IMR-90 (cell line): ENCODE measurements around the gene SMARCA2. TPM values are rescaled to one million over a fixed set of nuclear protein-coding genes. Genes with fewer than 3 reads are reported as not detected.

ENCODE experiments used
- ATAC-seq: fragments of 200-7000 bp; cut with Tn5 transposase; 2 replicates; pipeline ENCODE4 v1.9.1; 2020; ENCODE audit warnings: low read depth, mild to moderate bottlenecking, moderate library complexity
- BruUV-seq: library from RNA; stranded (reverse); fragments of 400-500 nt; replicated peaks from 2 replicates; lab custom pipeline; 2021; lab: Mats Ljungman, UMichigan
- CTCF ChIA-PET: fragments of 300-600 bp; formaldehyde crosslinking; extraction: SDS; loops from one replicate; lab custom pipeline; 2021; ENCODE audit warnings: antibody characterized with exemption; lab: Yijun Ruan, JAX
- POLR2A ChIA-PET: fragments of 300-600 bp; sonication (Branson Sonifier 250); formaldehyde crosslinking; loops from one replicate; lab custom pipeline; 2022; ENCODE audit warnings: antibody characterized with exemption; ENCODE audit not compliant: unreplicated experiment; lab: Charles Lee
- DNase-seq: peaks from one replicate; pipeline ENCODE4 v3.0.0; 2013
- H2AFZ ChIP-seq: replicated peaks from 2 replicates; pipeline ENCODE3; 2013; ENCODE audit warnings: low read length, mild to moderate bottlenecking; ENCODE audit not compliant: poor library complexity
- H2AK5ac ChIP-seq: 2 replicates; pipeline ENCODE4 v1.6.1; 2013; ENCODE audit warnings: low read depth, low read length, inconsistent platforms
- H2AK9ac ChIP-seq: replicated peaks from 2 replicates; pipeline ENCODE3; 2013; ENCODE audit warnings: mild to moderate bottlenecking, low read depth, low read length, moderate library complexity; ENCODE audit not compliant: poor library complexity
- H2BK120ac ChIP-seq: 2 replicates; pipeline ENCODE4 v1.6.1; 2013; ENCODE audit warnings: low read depth, low read length, inconsistent platforms
- H2BK15ac ChIP-seq: 3 replicates; pipeline ENCODE4 v1.6.1; 2013; ENCODE audit warnings: low read depth, low read length, inconsistent platforms
- H2BK20ac ChIP-seq: 2 replicates; pipeline ENCODE4 v1.6.1; 2013; ENCODE audit warnings: low read depth, mild to moderate bottlenecking, inconsistent platforms, low read length, moderate library complexity
- H2BK5ac ChIP-seq: 2 replicates; pipeline ENCODE4 v1.6.1; 2013; ENCODE audit warnings: mild to moderate bottlenecking, low read depth, low read length, inconsistent platforms; ENCODE audit not compliant: poor library complexity, severe bottlenecking
- H3K14ac ChIP-seq: replicated peaks from 2 replicates; pipeline ENCODE4 v1.6.1; 2013; ENCODE audit warnings: low read depth, low read length, inconsistent platforms
- H3K18ac ChIP-seq: 2 replicates; pipeline ENCODE4 v1.6.1; 2013; ENCODE audit warnings: low read depth, low read length, control low read depth
- H3K23ac ChIP-seq: 2 replicates; pipeline ENCODE4 v1.6.1; 2013; ENCODE audit warnings: low read depth, low read length, inconsistent platforms
- H3K27ac ChIP-seq: 2 replicates; pipeline ENCODE4 v1.5.1; 2013; ENCODE audit warnings: mild to moderate bottlenecking, control low read depth, low read length; ENCODE audit not compliant: insufficient read depth
- H3K27me3 ChIP-seq: 2 replicates; pipeline ENCODE4 v1.6.1; 2013; ENCODE audit warnings: low read length; ENCODE audit not compliant: control insufficient read depth, insufficient read depth
- H3K36me3 ChIP-seq: 2 replicates; pipeline ENCODE4 v1.6.1; 2013; ENCODE audit warnings: low read length, mixed read lengths; ENCODE audit not compliant: control insufficient read depth, insufficient read depth
- H3K4ac ChIP-seq: 2 replicates; pipeline ENCODE4 v1.6.1; 2013; ENCODE audit warnings: low read depth, low read length, inconsistent platforms
- H3K4me1 ChIP-seq: 2 replicates; pipeline ENCODE4 v1.6.1; 2013; ENCODE audit warnings: low read length, mixed read lengths; ENCODE audit not compliant: control insufficient read depth, insufficient read depth
- H3K4me2 ChIP-seq: 2 replicates; pipeline ENCODE4 v1.6.1; 2013; ENCODE audit warnings: low read depth, mild to moderate bottlenecking, control low read depth, low read length, moderate library complexity
- H3K4me3 ChIP-seq: 2 replicates; pipeline ENCODE4 v1.5.1; 2013; ENCODE audit warnings: low read depth, mild to moderate bottlenecking, control low read depth, low read length, moderate library complexity; ENCODE audit not compliant: insufficient read depth
- H3K56ac ChIP-seq: 2 replicates; pipeline ENCODE4 v1.6.1; 2013; ENCODE audit warnings: low read length, inconsistent platforms; ENCODE audit not compliant: insufficient read depth; ENCODE audit errors: extremely low read depth
- H3K79me1 ChIP-seq, 2 experiments: 2 replicates each; pipeline ENCODE4 v1.6.1; 2013; ENCODE audit warnings: low read length in 2 of 2, inconsistent platforms in 1 of 2, low read depth in 1 of 2
- H3K9ac ChIP-seq: 2 replicates; pipeline ENCODE4 v1.6.1; 2013; ENCODE audit warnings: low read depth, low read length, control low read depth
- H3K9me1 ChIP-seq: 2 replicates; pipeline ENCODE4 v1.6.1; 2013; ENCODE audit warnings: low read length, inconsistent platforms; ENCODE audit not compliant: insufficient read depth
- H3K9me3 ChIP-seq: 2 replicates; pipeline ENCODE4 v1.6.1; 2013; ENCODE audit warnings: low read length; ENCODE audit not compliant: control insufficient read depth, insufficient read depth
- H4K20me1 ChIP-seq: 2 replicates; pipeline ENCODE4 v1.6.1; 2013; ENCODE audit warnings: low read length, inconsistent platforms; ENCODE audit not compliant: insufficient read depth
- H4K5ac ChIP-seq: 2 replicates; pipeline ENCODE4 v1.6.1; 2013; ENCODE audit warnings: mild to moderate bottlenecking, low read depth, low read length, control low read depth
- H4K8ac ChIP-seq, 2 experiments: 2 replicates each; pipeline ENCODE4 v1.6.1; 2013; ENCODE audit warnings: low read depth in 2 of 2, low read length in 2 of 2, control low read depth in 1 of 2, inconsistent platforms in 1 of 2
- H4K91ac ChIP-seq: 2 replicates; pipeline ENCODE4 v1.6.1; 2013; ENCODE audit warnings: low read depth, low read length, inconsistent platforms; ENCODE audit not compliant: insufficient read depth
- BHLHE40 ChIP-seq: fragments of 150-350 bp; IDR thresholded peaks from 2 replicates; pipeline ENCODE4 v1.6.1; 2016; ENCODE audit warnings: mild to moderate bottlenecking, low read depth, low read length
- CEBPB ChIP-seq: IDR thresholded peaks from 2 replicates; pipeline ENCODE4 v1.6.1; 2012; ENCODE audit warnings: low read depth, low read length, improper control_type of control experiment
- CHD1 ChIP-seq: IDR thresholded peaks from 2 replicates; pipeline ENCODE4 v1.6.1; 2012; ENCODE audit warnings: low read depth, low read length, improper control_type of control experiment
- FOS ChIP-seq: fragments of 150-350 bp; IDR thresholded peaks from 2 replicates; pipeline ENCODE4 v1.6.1; 2016; ENCODE audit warnings: low read depth, low read length
- MAZ ChIP-seq: IDR thresholded peaks from 2 replicates; pipeline ENCODE4 v1.6.1; 2012; ENCODE audit warnings: low read depth, mild to moderate bottlenecking, low read length, improper control_type of control experiment, moderate library complexity, borderline replicate concordance
- MXI1 ChIP-seq: IDR thresholded peaks from 2 replicates; pipeline ENCODE4 v1.6.1; 2012; ENCODE audit warnings: low read depth, mild to moderate bottlenecking, low read length, moderate library complexity, borderline replicate concordance
- POLR2A ChIP-seq: IDR thresholded peaks from 2 replicates; pipeline ENCODE4 v1.6.1; 2012; ENCODE audit warnings: mild to moderate bottlenecking, low read depth, low read length
- RCOR1 ChIP-seq: IDR thresholded peaks from 2 replicates; pipeline ENCODE4 v1.6.1; 2012; ENCODE audit warnings: mild to moderate bottlenecking, low read length, improper control_type of control experiment; ENCODE audit not compliant: insufficient replicate concordance
- SMC3 ChIP-seq: fragments of 150-350 bp; IDR thresholded peaks from 2 replicates; pipeline ENCODE4 v1.6.1; 2016; ENCODE audit warnings: low read depth, mild to moderate bottlenecking, antibody characterized with exemption, low read length, moderate library complexity
- WGBS, 2 experiments: methylation state at CpG; one replicate each; pipeline versions ENCODE4 v1.1.5 to v1.1.7; 2013; ENCODE audit warnings: missing lambda C conversion rate in 2 of 2; ENCODE audit not compliant: insufficient read length in 1 of 2; ENCODE audit errors: extremely low coverage in 2 of 2; 5-methylcytosine and 5-hydroxymethylcytosine counted together
- dilution Hi-C: fragments of 300-500 bp; cut with HindIII; formaldehyde crosslinking; loops from one replicate; pipeline ENCODE4 v1.14.3; 2018; ENCODE audit warnings: low sequenced_read_pairs; ENCODE audit not compliant: unreplicated experiment
- in situ Hi-C: fragments of 300-500 bp; cut with MboI; formaldehyde crosslinking; loops from 3 replicates; pipeline ENCODE4 v1.14.3; 2019; ENCODE audit warnings: low sequenced_read_pairs, inconsistent platforms, mixed read lengths
- intact Hi-C: fragments of 100-400 bp; cut with micrococcal nuclease; formaldehyde crosslinking; loops from 2 replicates; pipeline ENCODE4 v1.10.0; 2022
- polyA plus RNA-seq, 3 experiments: library from polyadenylated mRNA; depleted of rRNA; stranded (reverse); fragments of >200 nt; gene quantifications; 2 replicates each; pipeline ENCODE4 v1.2.3, GENCODE V29; 2012; ENCODE audit warnings: low replicate concordance in 1 of 3
- total RNA-seq: library from RNA; depleted of rRNA; stranded (reverse); fragments of >200 nt; gene quantifications from 2 replicates; pipeline ENCODE4 v1.2.3, GENCODE V29; 2012
- TF ChIP-seq, protein P1 (sequence below): fragments of 150-350 bp; IDR thresholded peaks from 2 replicates; pipeline ENCODE4 v1.6.1; 2016; ENCODE audit warnings: low read depth, mild to moderate bottlenecking, low read length, moderate library complexity, borderline replicate concordance
- TF ChIP-seq, protein P2 (sequence below): conservative IDR thresholded peaks from 2 replicates; pipeline ENCODE4 v1.5.1; 2012; ENCODE audit warnings: mild to moderate bottlenecking, low read depth, low read length, improper control_type of control experiment
- TF ChIP-seq, protein P3 (sequence below): fragments of 150-350 bp; IDR thresholded peaks from 2 replicates; pipeline ENCODE4 v1.6.1; 2017; ENCODE audit warnings: mild to moderate bottlenecking, antibody characterized with exemption, low read length, low read depth

SMARCA2 gene
- total and polyA plus RNA-seq, 2 of the 4 experiments (the other 2 are of a cell fraction) = 25.3 to 26.7 TPM

DNA sequence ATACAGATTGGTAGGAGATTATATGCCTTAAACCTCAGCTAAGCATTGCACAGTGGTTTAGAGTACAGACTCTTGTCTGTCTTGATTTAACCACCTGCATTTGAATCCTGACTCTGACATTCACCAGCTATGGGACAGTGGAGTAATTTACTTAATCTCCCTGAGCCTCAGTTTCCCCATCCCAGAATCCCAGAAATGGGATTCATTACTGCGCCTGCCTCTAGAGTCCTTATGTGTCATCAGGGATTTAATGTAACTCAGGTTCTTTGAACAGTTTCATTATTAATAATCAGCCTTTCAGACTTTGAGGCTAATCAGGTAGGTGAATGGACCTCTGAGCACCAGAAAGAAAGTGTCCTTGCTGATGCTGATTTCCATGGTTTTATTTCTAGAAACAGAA is 149.1 kb downstream of the SMARCA2 start:
- WGBS, 2 experiments = no CpG with 5 or more reads among the region's 1 CpG
- Histone ChIP-seq H4K20me1 (no peaks in the 10 kb centered on the region), H3K56ac (no peak overlapping the region), H4K8ac (no peak overlapping the region), H3K79me1 (peaks cover 4 to 7% of the 10 kb centered on the region in 2 experiments), H2BK20ac (no peak overlapping the region), H3K9me1 (peaks cover 2% of the 10 kb centered on the region; the same call in 1 of the 2 replicates), H2BK15ac (no peak overlapping the region), H3K4me3 (no peak overlapping the region), H3K9me3 (no peaks in the 10 kb centered on the region), H4K91ac (no peak overlapping the region), H3K4me1 (no peaks in the 10 kb centered on the region), H3K4ac (no peak overlapping the region), H3K27me3 (no peaks in the 10 kb centered on the region), H2BK120ac (no peak overlapping the region), H3K23ac (no peak overlapping the region), H3K14ac (no peak overlapping the region), H2AFZ (no peak overlapping the region), H3K27ac (no peak overlapping the region), H3K9ac (no peak overlapping the region), H4K5ac (no peak overlapping the region), H3K18ac (no peak overlapping the region), H2AK9ac (no peak overlapping the region), H3K36me3 (peaks cover 4% of the 10 kb centered on the region; the same call in 1 of the 2 replicates), H2AK5ac (no peak overlapping the region), H3K4me2 (no peak overlapping the region), H2BK5ac (no peak overlapping the region)
- no TSS peak for BruUV-seq
- TF ChIP-seq CHD1 (no peak), POLR2A (no peak), RCOR1 (no peak), MAZ (no peak), FOS (no peak), MXI1 (no peak), CEBPB (no peak), BHLHE40 (no peak), SMC3 (no peak)
- TF ChIP-seq, protein P1, sequence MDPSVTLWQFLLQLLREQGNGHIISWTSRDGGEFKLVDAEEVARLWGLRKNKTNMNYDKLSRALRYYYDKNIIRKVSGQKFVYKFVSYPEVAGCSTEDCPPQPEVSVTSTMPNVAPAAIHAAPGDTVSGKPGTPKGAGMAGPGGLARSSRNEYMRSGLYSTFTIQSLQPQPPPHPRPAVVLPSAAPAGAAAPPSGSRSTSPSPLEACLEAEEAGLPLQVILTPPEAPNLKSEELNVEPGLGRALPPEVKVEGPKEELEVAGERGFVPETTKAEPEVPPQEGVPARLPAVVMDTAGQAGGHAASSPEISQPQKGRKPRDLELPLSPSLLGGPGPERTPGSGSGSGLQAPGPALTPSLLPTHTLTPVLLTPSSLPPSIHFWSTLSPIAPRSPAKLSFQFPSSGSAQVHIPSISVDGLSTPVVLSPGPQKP = no peak
- TF ChIP-seq, protein P2, sequence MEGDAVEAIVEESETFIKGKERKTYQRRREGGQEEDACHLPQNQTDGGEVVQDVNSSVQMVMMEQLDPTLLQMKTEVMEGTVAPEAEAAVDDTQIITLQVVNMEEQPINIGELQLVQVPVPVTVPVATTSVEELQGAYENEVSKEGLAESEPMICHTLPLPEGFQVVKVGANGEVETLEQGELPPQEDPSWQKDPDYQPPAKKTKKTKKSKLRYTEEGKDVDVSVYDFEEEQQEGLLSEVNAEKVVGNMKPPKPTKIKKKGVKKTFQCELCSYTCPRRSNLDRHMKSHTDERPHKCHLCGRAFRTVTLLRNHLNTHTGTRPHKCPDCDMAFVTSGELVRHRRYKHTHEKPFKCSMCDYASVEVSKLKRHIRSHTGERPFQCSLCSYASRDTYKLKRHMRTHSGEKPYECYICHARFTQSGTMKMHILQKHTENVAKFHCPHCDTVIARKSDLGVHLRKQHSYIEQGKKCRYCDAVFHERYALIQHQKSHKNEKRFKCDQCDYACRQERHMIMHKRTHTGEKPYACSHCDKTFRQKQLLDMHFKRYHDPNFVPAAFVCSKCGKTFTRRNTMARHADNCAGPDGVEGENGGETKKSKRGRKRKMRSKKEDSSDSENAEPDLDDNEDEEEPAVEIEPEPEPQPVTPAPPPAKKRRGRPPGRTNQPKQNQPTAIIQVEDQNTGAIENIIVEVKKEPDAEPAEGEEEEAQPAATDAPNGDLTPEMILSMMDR = no peak
- TF ChIP-seq, protein P3, sequence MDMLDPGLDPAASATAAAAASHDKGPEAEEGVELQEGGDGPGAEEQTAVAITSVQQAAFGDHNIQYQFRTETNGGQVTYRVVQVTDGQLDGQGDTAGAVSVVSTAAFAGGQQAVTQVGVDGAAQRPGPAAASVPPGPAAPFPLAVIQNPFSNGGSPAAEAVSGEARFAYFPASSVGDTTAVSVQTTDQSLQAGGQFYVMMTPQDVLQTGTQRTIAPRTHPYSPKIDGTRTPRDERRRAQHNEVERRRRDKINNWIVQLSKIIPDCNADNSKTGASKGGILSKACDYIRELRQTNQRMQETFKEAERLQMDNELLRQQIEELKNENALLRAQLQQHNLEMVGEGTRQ = no peak
- intact Hi-C loops = loop anchor here (10.0 kb wide), 1 partner anchor 331 kb away; no protein-coding TSS in a partner anchor
- dilution Hi-C loops = no loop called here
- in situ Hi-C loops = no loop called here
- ATAC-seq (no peak), DNase-seq (no peak)
- POLR2A ChIA-PET = no interaction called here
- CTCF ChIA-PET = interaction anchor here (0.6 kb wide), 1 partner anchor 18 kb away, joined by 6 read pairs; no protein-coding TSS in a partner anchor
